GM12874 (cell line): ENCODE measurements around the gene SCN9A.
A peak's percentile ranks its signal among the peaks of the same experiment; 100 is the strongest.

Source experiments
- CTCF ChIP-seq: IDR thresholded peaks from 2 replicates; pipeline ENCODE4 v1.5.1; 2011; ENCODE audit warnings: low read depth, mild to moderate bottlenecking, control low read depth, low read length, moderate library complexity; ENCODE audit not compliant: insufficient read depth

The SCN9A gene

GRCh38 chr2:166375736-166376487, at the start of gene SCN9A:
Gene SCN9A (minus strand): TSS chr2:166375944. CDS start chr2:166311756, 64,188 bp downstream.
- no peak for TF ChIP-seq CTCF

- no peak for TF ChIP-seq CTCF
These were observed 49.1 kb upstream of the SCN9A start for GRCh38 chr2:166424841-166425240.

GRCh38 chr2:166419616-166419934, 43.8 kb upstream of the SCN9A start:
- TF ChIP-seq CTCF: no peak

- TF ChIP-seq CTCF: no peak
These were observed 43.3 kb upstream of the SCN9A start for GRCh38 chr2:166418853-166419615.

GRCh38 chr2:166417669-166418068, 41.9 kb upstream of the SCN9A start:
- peak; percentile 8; the same call in 1 of the 2 replicates for TF ChIP-seq CTCF

GRCh38 chr2:166413255-166413654, 37.5 kb upstream of the SCN9A start:
- no peak for TF ChIP-seq CTCF

- TF ChIP-seq CTCF: no peak
These were observed 35.9 kb upstream of the SCN9A start for GRCh38 chr2:166411473-166412230.
